HepG2 (cell line): Measurements from ENCODE around the gene C16orf82. TPM values are rescaled to one million over a fixed set of nuclear protein-coding genes. Genes with fewer than 3 reads are reported as not detected.

Experiments used
- ATAC-seq: fragments of 200-7000 bp; cut with Tn5 transposase; 3 replicates; pipeline ENCODE4 v1.9.1; 2020; ENCODE audit warnings: mild to moderate bottlenecking, moderate library complexity
- BruUV-seq: library from RNA; stranded (reverse); fragments of 400-500 nt; replicated peaks from 2 replicates; lab custom pipeline; 2021; lab: Mats Ljungman, UMichigan
- CTCF ChIA-PET: fragments of 300-600 bp; formaldehyde crosslinking; extraction: SDS; loops from one replicate; lab custom pipeline; 2021; ENCODE audit warnings: low total read pairs, inconsistent platforms, low intra/inter-chr PET ratio; lab: Yijun Ruan, JAX
- POLR2A ChIA-PET: fragments of 350-600 bp; sonication (Branson Sonifier 250); formaldehyde crosslinking; loops from one replicate; lab custom pipeline; 2020; ENCODE audit warnings: antibody characterized with exemption, inconsistent platforms; lab: Yijun Ruan, JAX
- DNase-seq: peaks from one replicate; pipeline ENCODE4 v3.0.0-alpha.2; 2015; ENCODE audit warnings: low spot score
- FAIRE-seq: peaks from 3 replicates; lab custom pipeline; 2011; peaks lifted over from hg19 to GRCh38; lab: Jason Lieb, UNC
- H2AFZ ChIP-seq: one replicate; pipeline ENCODE4 v1.6.1; 2011; ENCODE audit warnings: low read length, inconsistent platforms
- H3K27ac ChIP-seq: fragments of 300-600 bp; 3 replicates; pipeline ENCODE4 v1.8.0; 2011; ENCODE audit warnings: mixed run types, mild to moderate bottlenecking, mixed read lengths, low read length, inconsistent platforms; ENCODE audit not compliant: insufficient read depth; ENCODE audit errors: extremely low read length
- H3K27me3 ChIP-seq, 2 experiments: fragments of 200-600 bp in 1 of 2; 2 replicates in 1 of 2; 3 replicates in 1 of 2; pipeline versions ENCODE4 v1.6.0 to v1.8.0; 2011; ENCODE audit warnings: low read length in 2 of 2, mild to moderate bottlenecking in 2 of 2, moderate library complexity in 2 of 2, inconsistent platforms in 1 of 2; ENCODE audit not compliant: insufficient read depth in 2 of 2, control insufficient read depth in 1 of 2
- H3K36me3 ChIP-seq, 2 experiments: fragments of 200-600 bp in 1 of 2; replicated peaks in 1 of 2; 2 replicates in 1 of 2; 3 replicates in 1 of 2; pipeline versions ENCODE4 v1.5.1 to v1.8.0; 2011; ENCODE audit warnings: low read length in 2 of 2, inconsistent platforms in 1 of 2; ENCODE audit not compliant: insufficient read depth in 2 of 2, control insufficient read depth in 1 of 2
- H3K4me1 ChIP-seq: 2 replicates; pipeline ENCODE4 v1.5.1; 2012; ENCODE audit warnings: low read length, inconsistent platforms; ENCODE audit not compliant: insufficient read depth
- H3K4me2 ChIP-seq: 2 replicates; pipeline ENCODE4 v1.6.0; 2011; ENCODE audit warnings: low read depth, low read length, inconsistent platforms
- H3K4me3 ChIP-seq, 3 experiments: fragments of 200-600 bp in 1 of 3; sonication (generic), shearing (Covaris generic) in 1 of 3; replicated peaks in 1 of 3; 2 replicates each; pipeline ENCODE4 v1.5.1; 2011 to 2016; ENCODE audit warnings: low read length in 3 of 3, inconsistent platforms in 2 of 3, low read depth in 2 of 3, mild to moderate bottlenecking in 2 of 3, control low read depth in 1 of 3, mixed read lengths in 1 of 3; ENCODE audit not compliant: insufficient read depth in 1 of 3
- H3K79me2 ChIP-seq: one replicate; pipeline ENCODE4 v1.6.1; 2011; ENCODE audit warnings: low read length, inconsistent platforms; ENCODE audit not compliant: insufficient read depth
- H3K9ac ChIP-seq: 2 replicates; pipeline ENCODE4 v1.6.0; 2011; ENCODE audit warnings: mild to moderate bottlenecking, low read depth, low read length, inconsistent platforms; ENCODE audit not compliant: insufficient read depth
- H3K9me3 ChIP-seq: 2 replicates; pipeline ENCODE4 v1.5.1; 2012; ENCODE audit warnings: mild to moderate bottlenecking, low read length
- H4K20me1 ChIP-seq: 2 replicates; pipeline ENCODE4 v1.6.0; 2011; ENCODE audit warnings: inconsistent platforms, mild to moderate bottlenecking, low read length, moderate library complexity; ENCODE audit not compliant: insufficient read depth
- HCFC1 ChIP-seq: fragments of 150-350 bp; IDR thresholded peaks from 2 replicates; pipeline ENCODE4 v1.6.1; 2014; ENCODE audit warnings: low read depth, low read length
- RBAK ChIP-seq: sonication (generic); formaldehyde crosslinking; IDR thresholded peaks from 2 replicates; pipeline ENCODE4 v1.5.1; 2020; ENCODE audit warnings: mild to moderate bottlenecking, missing genetic modification reagents
- ZNF12 ChIP-seq: sonication (generic); formaldehyde crosslinking; IDR thresholded peaks from 2 replicates; pipeline ENCODE4 v1.5.0; 2020; ENCODE audit warnings: missing genetic modification reagents
- ZNF557 ChIP-seq: sonication (generic); formaldehyde crosslinking; IDR thresholded peaks from 2 replicates; pipeline ENCODE4 v1.4.0; 2020; ENCODE audit warnings: missing genetic modification reagents
- WGBS: methylation state at CpG from one replicate; pipeline ENCODE4 v1.1.6; 2017; ENCODE audit warnings: low lambda C conversion rate; 5-methylcytosine and 5-hydroxymethylcytosine counted together
- in situ Hi-C: cut with HindIII; loops from 2 replicates; pipeline ENCODE4 v1.10.0; 2017; ENCODE audit warnings: low pct_unique_long_range_greater_than_20kb; ENCODE audit not compliant: extremely low pct_ligation_motif_present
- intact Hi-C: fragments of 100-400 bp; cut with micrococcal nuclease; formaldehyde crosslinking; loops from one replicate; pipeline ENCODE4 v1.10.0; 2022; ENCODE audit not compliant: unreplicated experiment
- polyA plus RNA-seq, 8 experiments: library from polyadenylated mRNA; depleted of rRNA in 3 of 8; stranded (reverse) in 7 of 8; unstranded in 1 of 8; fragments of >200 nt; fragmentation: Illumina TruSeq in 4 of 8; extraction: Trizol in 4 of 8; gene quantifications; 2 replicates each; pipeline versions ENCODE4 v1.2.1 to v1.2.3, GENCODE V29; 2011 to 2016; ENCODE audit warnings: low read depth in 4 of 8, missing spikeins in 1 of 8, mixed read lengths in 1 of 8; ENCODE audit not compliant: insufficient read depth in 1 of 8
- total RNA-seq, 5 experiments: library from RNA; depleted of rRNA; stranded (reverse); fragments of >200 nt; fragmentation: Illumina TruSeq; extraction: Trizol; gene quantifications; 2 replicates each; pipeline ENCODE4 v1.2.3, GENCODE V29; 2016; ENCODE audit warnings: low read depth in 1 of 5
- TF ChIP-seq, protein P1 (sequence below), 2 experiments: sonication (generic) in 1 of 2; formaldehyde crosslinking in 1 of 2; IDR thresholded peaks; 2 replicates each; pipeline versions ENCODE4 v1.6.1 to v1.9.0; 2014 to 2022; ENCODE audit warnings: antibody characterized with exemption in 1 of 2, borderline replicate concordance in 1 of 2, inconsistent platforms in 1 of 2, low read depth in 1 of 2, missing genetic modification reagents in 1 of 2
- TF ChIP-seq, protein P2 (sequence below): sonication (generic); formaldehyde crosslinking; IDR thresholded peaks from 2 replicates; pipeline ENCODE4 v1.4.0; 2020; ENCODE audit warnings: mild to moderate bottlenecking, missing genetic modification reagents

Gene C16orf82
- total and polyA plus RNA-seq, 2 of the 13 experiments (the other 11 are each of a cell fraction or from before 2014, with no cell fraction given) = not detected

DNA sequence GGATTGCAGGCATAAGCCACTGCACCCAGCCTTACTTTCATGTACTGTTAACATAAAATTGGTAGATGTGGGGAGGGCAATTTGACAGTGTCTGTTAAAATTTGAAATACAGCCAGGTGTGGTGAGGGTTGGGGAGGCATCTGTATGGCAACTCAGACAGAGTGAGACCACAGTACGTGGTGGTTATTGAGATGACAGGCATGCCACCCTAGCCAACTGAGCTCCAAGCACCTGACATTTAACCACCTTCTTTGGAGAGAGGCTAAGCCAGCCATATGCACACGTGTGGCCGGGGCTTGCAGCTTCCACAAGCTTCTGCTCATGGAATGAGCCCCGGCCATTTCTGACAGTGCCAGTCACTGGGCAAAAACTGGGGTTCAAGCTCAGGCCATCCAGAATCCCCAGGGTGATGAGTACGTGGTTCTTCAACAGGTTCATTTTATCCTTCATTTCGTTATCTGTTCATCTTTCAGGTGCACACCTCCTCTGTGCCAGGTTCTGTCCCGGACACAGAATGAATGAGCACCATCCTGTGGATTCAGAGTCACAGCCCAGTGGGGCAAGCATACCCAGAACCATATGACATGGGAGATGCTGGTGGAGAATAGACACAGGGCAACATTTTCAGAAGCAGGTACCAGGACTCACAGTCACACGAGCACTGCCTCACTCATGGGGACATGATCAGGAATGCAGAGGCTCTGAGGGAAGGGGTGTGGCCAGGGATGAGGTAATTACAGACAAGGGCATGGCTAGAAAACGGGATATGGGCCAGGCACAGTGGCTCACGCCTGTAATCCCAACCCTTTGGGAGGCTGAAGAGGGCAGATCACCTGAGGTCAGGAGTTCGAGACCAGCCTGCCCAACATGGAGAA lies 36.2 kb downstream of the C16orf82 start (continued):
- TF ChIP-seq, protein P1, sequence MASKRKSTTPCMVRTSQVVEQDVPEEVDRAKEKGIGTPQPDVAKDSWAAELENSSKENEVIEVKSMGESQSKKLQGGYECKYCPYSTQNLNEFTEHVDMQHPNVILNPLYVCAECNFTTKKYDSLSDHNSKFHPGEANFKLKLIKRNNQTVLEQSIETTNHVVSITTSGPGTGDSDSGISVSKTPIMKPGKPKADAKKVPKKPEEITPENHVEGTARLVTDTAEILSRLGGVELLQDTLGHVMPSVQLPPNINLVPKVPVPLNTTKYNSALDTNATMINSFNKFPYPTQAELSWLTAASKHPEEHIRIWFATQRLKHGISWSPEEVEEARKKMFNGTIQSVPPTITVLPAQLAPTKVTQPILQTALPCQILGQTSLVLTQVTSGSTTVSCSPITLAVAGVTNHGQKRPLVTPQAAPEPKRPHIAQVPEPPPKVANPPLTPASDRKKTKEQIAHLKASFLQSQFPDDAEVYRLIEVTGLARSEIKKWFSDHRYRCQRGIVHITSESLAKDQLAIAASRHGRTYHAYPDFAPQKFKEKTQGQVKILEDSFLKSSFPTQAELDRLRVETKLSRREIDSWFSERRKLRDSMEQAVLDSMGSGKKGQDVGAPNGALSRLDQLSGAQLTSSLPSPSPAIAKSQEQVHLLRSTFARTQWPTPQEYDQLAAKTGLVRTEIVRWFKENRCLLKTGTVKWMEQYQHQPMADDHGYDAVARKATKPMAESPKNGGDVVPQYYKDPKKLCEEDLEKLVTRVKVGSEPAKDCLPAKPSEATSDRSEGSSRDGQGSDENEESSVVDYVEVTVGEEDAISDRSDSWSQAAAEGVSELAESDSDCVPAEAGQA (IDR thresholded peaks at IDR 0.05; ENCODE audit: low read depth) = no peak
- TF ChIP-seq, protein P1 (CRISPR knock-in tag; IDR thresholded peaks at IDR 0.05; ENCODE audit: borderline replicate concordance) = no peak
- TF ChIP-seq, protein P2, sequence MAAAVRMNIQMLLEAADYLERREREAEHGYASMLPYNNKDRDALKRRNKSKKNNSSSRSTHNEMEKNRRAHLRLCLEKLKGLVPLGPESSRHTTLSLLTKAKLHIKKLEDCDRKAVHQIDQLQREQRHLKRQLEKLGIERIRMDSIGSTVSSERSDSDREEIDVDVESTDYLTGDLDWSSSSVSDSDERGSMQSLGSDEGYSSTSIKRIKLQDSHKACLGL (CRISPR knock-in tag) = no peak
- TF ChIP-seq ZNF557 (CRISPR knock-in tag) = no peak

DNA sequence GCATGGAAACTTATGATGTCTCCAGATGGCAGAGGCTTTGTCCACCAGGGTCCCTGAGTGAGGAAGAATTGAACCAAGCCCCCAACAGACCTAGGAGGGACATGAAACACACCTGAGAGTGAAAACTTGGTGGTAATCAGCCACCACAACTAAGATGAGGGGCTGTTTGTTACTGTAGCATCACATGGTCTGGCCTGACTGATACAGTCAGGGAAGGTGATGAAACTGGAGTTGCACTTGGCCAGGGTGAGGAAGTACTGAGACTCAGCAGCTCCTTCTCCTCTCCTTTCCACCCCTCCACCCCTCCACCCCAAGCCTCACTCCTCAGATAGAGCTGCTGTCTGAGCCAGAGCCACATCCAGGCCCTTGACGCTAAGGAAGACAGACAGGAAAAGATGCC lies 37.2 kb downstream of the C16orf82 start:
- no peak for DNase-seq
- H3K4me2 ChIP-seq = no peak overlapping the region
- no peaks in the 10 kb centered on the region for H3K79me2 ChIP-seq
- H2AFZ ChIP-seq = no peak overlapping the region
- 100% methylated on average over 1 of the region's 1 CpG for WGBS
- H3K9ac ChIP-seq = no peak overlapping the region
- H3K36me3 ChIP-seq = no peaks in the 10 kb centered on the region
- TF ChIP-seq HCFC1 (no peak), RBAK (CRISPR knock-in tag) (peak; percentile 81), ZNF12 (peak; percentile 77; the same call in 1 of the 2 replicates)
- H4K20me1 ChIP-seq = no peaks in the 10 kb centered on the region
- BruUV-seq = no TSS peak
- no peaks in the 10 kb centered on the region for H3K4me1 ChIP-seq
- intact Hi-C loops (no loop called here), in situ Hi-C loops (loop anchor here (10.0 to 25.0 kb wide), 2 partner anchors 1269 to 1817 kb away; no protein-coding TSS in a partner anchor)
- ChIA-PET POLR2A (no interaction called here), CTCF (no interaction called here)
- ATAC-seq = no peak
- no peak for FAIRE-seq
- no peaks in the 10 kb centered on the region for H3K9me3 ChIP-seq
- H3K27me3 ChIP-seq = no peaks in the 10 kb centered on the region; a peak in 1 of 5 replicates
- H3K4me3 ChIP-seq = no peak overlapping the region
- no peak overlapping the region for H3K27ac ChIP-seq
